ENCODE results near the gene THAP4.

Gene THAP4

DNA sequence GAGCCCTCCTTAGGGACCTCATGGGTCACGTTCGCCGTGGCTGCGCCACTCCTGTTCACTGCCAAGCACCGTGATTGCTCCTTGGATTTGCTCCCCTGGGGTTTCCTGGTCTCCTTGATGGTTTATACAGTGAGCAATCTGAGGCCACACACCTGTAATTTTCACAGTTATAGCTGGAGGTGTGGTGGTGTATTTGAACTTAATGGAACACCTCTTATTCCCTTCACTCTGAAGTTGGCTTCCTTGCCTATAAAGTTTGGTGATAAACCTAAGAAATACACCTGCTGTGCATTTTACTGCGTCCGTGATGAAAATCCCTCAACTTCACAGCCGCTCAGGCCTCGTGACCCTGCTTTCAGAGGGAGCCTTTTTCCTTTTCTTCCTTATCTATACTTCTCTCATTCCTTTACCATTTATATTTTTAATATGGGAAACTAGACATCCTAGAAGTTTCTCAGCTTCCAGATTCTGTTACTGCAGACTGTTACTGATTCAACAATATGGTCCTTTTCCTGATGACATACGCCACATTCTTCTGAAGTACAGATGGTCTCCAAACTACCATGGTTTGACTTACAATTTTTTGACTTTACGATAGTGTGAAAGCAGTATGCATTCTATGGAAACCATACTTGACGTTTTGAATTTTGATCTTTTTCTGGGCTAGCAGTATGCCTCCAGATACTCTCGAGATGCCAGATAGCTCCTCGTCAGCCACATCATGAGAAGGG is 9.1 kb upstream of the THAP4 start:
- DNase-seq (ENCODE audit: low spot score) = no peak
- in situ Hi-C loops (cut with MboI; ENCODE audit: low pct_unique_long_range_greater_than_20kb, low sequenced_read_pairs, unreplicated experiment) = no loop called here
- TF ChIP-seq, protein P1, sequence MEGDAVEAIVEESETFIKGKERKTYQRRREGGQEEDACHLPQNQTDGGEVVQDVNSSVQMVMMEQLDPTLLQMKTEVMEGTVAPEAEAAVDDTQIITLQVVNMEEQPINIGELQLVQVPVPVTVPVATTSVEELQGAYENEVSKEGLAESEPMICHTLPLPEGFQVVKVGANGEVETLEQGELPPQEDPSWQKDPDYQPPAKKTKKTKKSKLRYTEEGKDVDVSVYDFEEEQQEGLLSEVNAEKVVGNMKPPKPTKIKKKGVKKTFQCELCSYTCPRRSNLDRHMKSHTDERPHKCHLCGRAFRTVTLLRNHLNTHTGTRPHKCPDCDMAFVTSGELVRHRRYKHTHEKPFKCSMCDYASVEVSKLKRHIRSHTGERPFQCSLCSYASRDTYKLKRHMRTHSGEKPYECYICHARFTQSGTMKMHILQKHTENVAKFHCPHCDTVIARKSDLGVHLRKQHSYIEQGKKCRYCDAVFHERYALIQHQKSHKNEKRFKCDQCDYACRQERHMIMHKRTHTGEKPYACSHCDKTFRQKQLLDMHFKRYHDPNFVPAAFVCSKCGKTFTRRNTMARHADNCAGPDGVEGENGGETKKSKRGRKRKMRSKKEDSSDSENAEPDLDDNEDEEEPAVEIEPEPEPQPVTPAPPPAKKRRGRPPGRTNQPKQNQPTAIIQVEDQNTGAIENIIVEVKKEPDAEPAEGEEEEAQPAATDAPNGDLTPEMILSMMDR (IDR thresholded peaks at IDR 0.05; ENCODE audit: extremely low read depth, insufficient read depth, missing control alignments) = no peak

DNA sequence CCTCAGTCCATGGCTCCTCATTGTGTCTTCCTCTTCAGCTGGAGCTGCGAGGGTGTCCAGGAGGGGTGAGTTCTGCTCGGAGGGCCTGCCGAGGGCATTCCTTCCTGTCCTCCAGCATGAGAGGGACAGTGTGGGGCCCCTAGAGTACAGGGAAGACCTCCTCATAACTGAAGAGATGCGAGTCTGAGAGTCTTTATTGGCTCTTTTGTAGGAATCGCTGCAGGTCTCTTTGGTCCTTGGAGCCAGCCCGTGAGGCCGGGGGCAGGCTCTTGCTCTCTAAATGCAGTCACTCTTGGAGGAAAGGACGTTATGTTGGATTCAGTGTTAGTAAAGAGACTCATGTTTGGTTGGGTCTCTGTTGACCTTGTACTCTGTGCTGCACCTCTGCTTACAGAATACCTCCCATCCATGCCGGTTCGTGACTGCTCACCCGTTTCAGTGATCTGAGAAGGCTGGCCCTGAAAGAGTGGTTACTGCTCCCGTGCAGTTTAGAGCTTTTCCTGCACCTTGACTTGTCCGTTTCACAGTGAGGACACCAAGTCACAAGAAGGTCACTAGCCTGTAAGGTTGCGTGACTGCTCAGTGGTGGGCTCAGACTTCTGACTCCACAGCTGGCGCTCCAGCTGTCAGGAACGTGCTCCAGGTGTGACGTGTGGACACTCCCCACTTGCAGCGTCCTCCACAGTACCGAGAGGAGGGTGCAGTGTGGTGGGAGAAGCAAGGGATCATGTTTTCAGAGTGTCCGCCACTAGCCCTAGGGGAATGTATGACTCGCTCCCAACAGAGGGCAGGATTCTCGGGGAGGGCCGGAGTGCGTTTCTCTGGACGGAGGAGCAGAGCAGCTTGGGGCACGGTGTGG is 8.3 kb upstream of the THAP4 start:
- in situ Hi-C loops (cut with MboI; ENCODE audit: low pct_unique_long_range_greater_than_20kb, low sequenced_read_pairs, unreplicated experiment) = no loop called here
- no peak for DNase-seq (ENCODE audit: low spot score)
- TF ChIP-seq, protein P1 (IDR thresholded peaks at IDR 0.05; ENCODE audit: extremely low read depth, insufficient read depth, missing control alignments) = no peak

DNA sequence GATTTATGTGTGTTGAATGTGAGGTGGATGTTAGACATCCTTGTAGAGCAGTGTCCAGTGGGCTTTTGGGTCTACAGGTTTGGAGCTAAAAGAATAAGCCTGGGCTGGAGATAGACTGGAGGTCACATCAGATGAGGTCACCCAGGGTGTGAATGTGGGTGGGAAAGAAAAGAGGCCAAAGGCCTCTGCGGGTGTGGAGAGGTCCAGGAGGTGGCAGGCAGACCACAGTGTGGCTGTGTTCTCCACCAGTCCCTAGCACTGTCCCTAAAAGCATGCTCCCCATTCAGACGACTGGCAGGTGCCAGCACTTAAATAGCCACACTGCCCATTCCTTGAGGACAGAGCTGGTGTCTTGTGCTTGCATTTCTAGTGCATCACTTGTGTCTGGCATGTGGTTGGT is 4.7 kb upstream of the THAP4 start:
- DNase-seq (ENCODE audit: low spot score) = no peak
- TF ChIP-seq, protein P1 (IDR thresholded peaks at IDR 0.05; ENCODE audit: extremely low read depth, insufficient read depth, missing control alignments) = no peak
- in situ Hi-C loops (cut with MboI; ENCODE audit: low pct_unique_long_range_greater_than_20kb, low sequenced_read_pairs, unreplicated experiment) = no loop called here

DNA sequence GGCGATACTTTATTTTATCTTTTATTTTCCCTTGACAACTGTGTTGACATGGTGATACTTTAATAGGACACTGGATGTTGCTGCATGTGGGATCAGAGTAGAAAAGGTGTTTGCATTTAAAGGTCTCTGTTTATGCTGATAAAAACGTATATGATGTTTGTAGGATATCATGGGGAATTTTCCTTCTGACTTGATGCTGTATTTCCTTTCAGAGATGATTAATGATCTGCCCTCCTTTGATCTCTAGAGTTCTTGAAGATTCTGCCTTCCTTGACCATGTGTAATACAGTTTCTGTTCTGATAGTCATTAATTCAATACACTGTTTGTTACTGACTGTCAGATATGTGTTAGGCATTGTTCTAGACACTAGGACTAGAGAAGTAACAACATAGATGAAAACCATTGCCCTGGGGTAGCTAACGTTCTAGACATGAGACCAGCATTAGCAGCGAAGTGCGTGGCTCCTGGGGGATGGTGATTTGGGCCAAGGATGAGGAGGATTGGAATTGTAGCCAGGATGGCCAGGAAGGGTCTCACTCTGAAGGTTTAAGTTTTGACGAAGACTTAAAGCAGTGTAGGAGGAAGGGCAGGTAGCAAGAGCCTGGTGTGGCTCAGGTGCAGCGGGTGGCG is 3.3 kb upstream of the THAP4 start:
- TF ChIP-seq, protein P1 (IDR thresholded peaks at IDR 0.05; ENCODE audit: extremely low read depth, insufficient read depth, missing control alignments) = no peak
- in situ Hi-C loops (cut with MboI; ENCODE audit: low pct_unique_long_range_greater_than_20kb, low sequenced_read_pairs, unreplicated experiment) = no loop called here
- no peak for DNase-seq (ENCODE audit: low spot score)

DNA sequence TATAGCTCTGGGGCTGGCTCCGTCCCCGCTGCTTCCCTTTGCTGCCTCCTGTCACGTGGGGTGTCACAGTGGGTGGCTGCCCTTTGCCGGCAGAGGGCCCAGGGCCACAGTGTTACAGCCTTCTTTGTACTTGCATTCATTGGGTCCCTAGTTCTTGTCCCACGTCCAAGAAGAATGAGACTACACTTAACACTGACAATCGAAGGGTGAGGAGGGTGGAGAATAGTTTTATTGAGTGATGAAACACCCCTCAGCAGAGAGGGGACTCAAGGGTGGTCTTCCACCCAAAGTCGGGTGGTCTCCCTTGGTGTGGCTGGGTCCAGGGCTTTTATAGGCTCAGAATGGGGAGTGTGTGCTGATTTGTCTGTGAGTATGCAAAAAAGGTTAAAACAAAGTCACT is 2.4 kb upstream of the THAP4 start:
- TF ChIP-seq, protein P1 (IDR thresholded peaks at IDR 0.05; ENCODE audit: extremely low read depth, insufficient read depth, missing control alignments) = no peak
- DNase-seq (ENCODE audit: low spot score) = no peak
- in situ Hi-C loops (cut with MboI; ENCODE audit: low pct_unique_long_range_greater_than_20kb, low sequenced_read_pairs, unreplicated experiment) = no loop called here

DNA sequence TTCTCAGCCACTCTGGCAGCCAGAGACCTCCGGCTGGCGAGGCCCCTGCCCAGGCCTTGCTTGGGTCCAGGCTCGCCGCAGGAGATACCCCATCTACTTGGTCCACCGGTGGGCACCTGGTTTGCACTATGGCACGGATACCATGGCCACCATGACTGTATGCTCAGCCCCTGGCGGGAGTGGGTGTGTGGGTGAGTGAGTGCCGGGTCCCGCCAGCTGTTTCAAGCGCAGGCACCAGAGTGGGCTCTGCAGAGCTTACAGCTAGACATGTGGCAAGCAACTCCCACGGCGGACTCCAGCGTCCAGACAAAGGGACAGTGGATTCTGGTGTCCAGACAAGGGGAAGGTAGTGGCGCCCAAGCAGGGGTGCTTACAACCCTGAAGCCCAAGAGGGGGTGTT is 2.0 kb upstream of the THAP4 start:
- in situ Hi-C loops (cut with MboI; ENCODE audit: low pct_unique_long_range_greater_than_20kb, low sequenced_read_pairs, unreplicated experiment) = no loop called here
- no peak for DNase-seq (ENCODE audit: low spot score)
- TF ChIP-seq, protein P1 (IDR thresholded peaks at IDR 0.05; ENCODE audit: extremely low read depth, insufficient read depth, missing control alignments) = no peak
